Activated CD4-positive, alpha-beta T cell treated with anti-CD3 and anti-CD28 coated beads, Interleukin-2, amount 50 U/mL, for 48 hours (primary cell): ENCODE results near the gene CAPSL.
"Not testable (repeated sequence)": the region's sequence is repeated elsewhere in the genome, so short reads cannot be mapped to it uniquely, and the experiment has no call there.

Experiments
- DNase-seq, 2 experiments: peaks; one replicate each; pipeline ENCODE4 v3.0.0-alpha.2; 2020

Gene CAPSL

DNA sequence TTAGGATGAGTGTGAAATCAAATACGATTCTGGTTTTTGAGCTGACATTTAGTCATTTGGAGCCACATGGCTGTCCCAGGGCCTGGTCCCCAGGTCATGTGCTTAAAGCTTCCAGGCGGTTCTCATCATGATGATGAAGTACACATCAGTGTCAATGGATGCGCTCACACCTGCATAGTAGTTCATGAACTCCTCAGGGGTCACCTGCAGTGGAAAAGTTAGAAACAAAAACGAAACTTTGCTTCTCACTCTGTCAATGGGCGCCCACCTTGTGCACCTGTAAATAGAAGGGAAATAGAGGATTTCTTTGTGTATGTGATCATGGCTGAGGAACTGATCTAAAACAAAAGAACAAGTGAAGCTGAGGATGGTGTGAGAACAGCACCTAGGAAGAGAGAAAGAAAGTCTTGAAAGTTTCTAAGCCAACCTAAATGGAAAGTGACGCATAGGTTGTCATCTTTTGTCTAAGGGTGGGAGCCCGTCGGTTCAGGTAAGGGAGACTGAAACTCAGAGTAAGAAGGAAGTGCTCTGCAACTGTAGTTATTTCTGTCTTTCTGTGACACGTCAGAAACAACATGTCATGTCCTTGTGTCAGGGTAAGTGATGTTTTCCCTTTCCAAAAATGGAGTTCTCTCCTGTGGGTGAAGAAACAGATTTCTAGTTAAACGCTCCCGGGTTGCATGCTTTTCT is 33.8 kb downstream of the CAPSL start:
- DNase-seq, result peak in 1 of 2 experiments; percentile 34

DNA sequence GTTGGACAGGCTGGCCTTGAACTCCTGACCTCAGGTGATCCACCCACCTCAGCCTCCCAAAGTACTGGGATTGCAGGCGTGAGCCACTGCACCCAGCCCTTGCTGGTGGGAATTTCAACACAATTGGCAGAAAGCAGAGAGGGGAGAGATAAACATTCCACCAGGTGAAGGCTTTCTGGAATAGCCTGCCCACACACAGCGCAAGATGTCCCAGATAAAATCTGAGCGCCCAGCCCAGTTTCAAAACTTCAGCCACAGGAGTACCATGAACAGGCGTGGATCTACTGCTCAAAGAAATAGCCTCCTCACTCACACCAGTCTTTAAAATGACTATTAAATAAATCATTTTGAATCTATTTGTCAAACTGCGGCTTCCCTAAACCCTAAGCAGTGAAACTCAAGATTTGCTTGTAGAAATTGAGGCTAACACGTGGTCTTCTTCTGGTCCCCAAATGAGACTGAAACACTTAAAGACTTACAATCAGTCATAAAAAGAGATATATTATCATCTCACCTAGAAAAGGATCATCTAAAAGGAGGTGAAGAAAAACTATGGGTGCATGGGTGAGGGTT is 34.7 kb downstream of the CAPSL start:
- DNase-seq, result peak in 1 of 2 experiments; percentile 21

DNA sequence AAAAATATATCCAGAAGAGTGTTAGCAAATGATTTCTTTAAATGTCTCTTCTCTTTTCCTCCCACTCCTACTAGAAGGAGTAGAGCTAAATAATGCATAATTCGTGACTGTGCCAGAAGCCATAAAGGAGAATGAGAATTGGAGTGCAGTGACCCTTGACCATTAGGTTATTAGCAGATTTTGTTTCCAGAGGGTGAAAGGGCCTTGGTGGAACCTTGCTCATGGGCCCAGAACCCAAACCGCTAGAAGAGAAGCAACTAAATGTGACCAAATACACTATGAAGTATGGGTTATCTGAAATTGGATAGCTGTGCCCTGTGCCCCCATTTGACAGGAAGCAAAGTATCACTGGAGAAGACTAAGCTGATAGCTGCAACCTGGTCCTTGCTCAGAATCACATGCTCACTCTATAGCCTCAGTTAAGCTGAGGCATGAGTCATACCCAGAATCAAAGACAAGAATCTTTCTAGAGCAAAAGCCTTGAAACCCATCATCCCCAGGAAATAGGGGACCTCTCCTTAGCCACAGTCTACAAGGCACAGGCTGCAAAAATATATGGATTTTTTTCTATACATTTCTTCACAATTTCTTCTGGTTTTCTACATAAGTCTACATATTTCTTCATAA is 36.3 kb downstream of the CAPSL start:
- DNase-seq, result no peak

DNA sequence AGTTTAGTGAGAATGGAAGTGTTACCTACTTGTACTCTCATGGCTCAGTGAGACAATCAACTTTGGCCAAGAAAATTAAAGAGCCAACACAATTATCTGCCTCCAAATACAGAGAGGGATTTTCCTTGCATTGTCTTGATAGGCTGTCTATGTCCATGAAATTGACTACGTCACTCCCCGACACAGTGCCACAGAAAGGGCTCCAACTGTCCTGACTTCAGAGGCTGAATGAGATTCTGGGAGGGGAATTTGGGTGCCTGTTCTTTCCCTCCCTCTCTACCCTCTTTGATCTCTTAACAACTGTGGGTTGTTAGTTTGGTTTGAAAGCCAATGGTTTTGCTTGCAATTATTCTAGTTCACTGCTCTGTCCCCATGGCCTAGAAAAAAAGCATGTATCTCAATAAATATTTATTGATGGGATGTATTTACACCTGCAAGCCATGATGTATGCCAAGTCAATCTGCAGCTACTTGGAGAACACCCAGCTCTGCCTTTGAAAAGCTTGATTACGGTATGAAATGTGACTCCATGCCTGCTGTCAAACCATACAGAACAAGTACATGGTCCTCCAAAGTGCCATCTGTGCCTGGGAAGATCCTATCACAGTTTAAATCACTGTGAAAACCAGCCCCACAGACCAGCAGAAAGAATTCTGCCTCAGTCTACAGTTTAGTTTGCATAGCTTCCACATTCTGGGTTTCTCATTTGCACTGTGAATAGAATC is 37.3 kb downstream of the CAPSL start:
- no peak for DNase-seq

DNA sequence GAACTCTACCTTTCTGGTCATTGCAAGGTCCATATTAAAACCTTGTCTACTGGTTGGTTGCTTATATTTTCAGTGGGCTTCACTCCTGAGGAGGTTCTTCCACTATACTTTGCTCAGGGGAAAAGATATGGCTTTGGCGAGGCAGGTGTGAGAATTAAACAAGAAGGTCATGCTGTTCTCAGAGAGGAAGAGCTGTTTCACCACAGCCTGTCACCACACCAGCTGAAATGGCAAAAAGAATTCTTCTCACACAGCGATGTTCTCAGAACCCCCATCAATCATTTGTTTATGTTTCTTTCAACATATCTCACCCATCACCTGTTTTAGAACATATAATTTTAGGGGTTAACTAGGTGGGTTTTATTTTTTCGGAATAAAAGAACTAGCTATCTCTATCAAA is 38.6 kb downstream of the CAPSL start:
- no peak for DNase-seq

DNA sequence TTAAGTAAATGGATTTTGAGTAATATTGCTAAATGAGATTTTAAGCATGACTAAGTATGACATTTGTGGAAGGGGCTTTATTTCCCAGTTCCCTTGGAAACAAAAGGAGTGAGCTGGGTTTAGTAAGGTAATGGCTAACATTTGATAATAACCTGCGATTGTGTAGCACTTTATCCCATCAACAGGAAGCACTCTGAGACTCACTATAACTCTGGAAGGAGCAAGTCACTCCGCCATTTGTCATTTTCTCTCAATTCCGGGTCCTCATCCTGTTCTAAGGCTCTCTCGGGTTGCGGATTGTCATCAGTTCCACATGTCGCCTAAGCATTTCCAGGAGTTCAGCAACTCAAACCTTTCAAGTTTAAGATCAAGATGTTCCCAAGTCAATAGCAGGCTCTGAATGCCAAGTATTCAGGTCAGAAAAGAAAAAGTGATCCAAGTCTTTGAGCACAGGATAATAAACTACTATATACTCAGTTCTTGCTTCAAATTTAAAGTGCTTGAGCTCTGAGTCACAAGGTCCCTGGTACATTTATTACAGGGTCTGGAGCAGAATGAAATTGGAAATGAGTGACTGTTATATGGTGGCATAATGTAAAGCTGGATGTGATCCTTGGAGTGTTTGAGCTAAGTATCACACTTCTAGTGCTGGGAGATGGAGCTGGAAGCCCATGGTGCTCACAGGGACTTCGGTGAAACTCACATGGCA is 39.3 kb downstream of the CAPSL start:
- DNase-seq, result no peak

DNA sequence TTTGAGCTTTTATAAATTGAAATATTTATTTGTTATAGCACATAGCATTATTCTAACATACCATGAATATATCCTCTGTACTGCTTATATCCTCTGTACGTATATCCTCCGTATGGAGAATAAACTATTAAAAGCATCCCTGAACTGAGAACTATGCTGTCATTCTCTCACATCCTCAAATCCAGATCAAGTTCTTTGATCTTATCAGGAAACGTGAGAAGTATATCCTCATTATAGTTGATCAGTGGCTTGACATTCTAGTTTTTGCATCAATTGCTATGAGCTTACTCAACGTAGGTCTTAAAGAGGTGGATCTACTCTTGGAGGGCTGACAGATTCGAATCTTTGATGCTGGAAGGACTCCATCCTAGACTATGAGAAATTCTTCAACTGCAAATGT is 44.3 kb downstream of the CAPSL start:
- DNase-seq, result no peak

DNA sequence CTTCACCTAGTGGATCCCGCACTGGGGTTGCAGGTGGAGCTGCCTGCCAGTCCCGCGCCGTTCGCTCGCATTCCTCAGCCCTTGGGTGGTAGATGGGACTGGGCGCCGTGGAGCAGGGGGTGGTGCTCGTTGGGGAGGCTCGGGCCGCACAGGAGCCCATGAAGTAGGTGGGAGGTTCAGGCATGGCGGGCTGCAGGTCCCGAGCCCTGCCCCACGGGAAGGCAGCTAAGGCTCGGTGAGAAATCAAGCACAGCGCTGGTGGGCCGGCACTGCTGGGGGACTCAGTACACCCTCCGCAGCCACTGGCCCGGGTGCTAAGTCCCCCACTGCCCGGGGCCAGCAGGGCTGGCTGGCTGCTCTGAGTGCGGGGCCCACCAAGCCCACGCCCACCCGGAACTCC is 45.6 kb downstream of the CAPSL start:
- DNase-seq, result not testable (repeated sequence)

DNA sequence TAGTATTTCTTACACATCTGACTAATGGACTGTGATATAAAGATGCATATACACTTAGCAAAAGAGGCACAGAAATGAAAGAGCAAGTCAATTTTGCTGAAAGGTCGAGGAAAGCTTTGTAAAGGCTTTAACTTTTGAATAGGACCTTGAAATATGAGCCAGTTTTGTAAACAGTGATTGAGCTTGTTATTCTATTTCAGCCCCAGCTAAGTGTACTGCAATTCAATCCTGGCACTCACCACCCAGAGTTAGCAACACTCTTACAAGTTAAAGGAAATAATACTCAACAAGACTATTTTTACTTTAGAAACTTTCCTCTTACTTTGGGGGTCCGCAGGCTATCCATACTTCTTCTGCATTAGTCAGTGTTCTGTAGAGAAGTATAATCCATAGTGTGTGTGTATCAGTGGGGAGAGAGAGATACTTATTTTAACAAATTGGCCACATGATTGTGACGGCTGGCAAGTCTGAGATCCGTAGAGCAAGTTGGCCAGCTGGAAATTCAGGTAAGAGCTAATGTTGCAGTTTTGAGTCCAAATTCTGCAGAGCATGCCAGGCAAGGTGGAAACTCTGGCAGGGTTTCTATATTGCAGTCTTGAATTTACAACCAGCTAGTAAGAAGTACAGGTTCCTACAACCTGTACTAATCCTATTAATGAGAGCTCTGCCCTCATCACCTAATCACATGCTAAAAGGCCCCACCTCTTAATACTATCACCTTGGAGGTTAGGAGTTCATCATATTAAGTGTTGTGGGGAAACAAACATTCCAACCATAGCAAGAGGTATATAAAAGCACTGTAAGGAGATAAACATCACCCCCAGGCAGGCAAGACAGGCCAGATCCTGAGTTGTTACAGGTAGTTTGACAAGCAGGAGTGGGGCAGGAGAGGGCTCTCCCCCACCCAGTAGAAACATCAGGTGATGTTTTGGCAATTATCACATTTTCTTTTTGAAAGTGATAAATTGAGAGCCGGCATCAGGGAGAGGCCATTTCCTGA is 48.1 kb downstream of the CAPSL start:
- no peak for DNase-seq

DNA sequence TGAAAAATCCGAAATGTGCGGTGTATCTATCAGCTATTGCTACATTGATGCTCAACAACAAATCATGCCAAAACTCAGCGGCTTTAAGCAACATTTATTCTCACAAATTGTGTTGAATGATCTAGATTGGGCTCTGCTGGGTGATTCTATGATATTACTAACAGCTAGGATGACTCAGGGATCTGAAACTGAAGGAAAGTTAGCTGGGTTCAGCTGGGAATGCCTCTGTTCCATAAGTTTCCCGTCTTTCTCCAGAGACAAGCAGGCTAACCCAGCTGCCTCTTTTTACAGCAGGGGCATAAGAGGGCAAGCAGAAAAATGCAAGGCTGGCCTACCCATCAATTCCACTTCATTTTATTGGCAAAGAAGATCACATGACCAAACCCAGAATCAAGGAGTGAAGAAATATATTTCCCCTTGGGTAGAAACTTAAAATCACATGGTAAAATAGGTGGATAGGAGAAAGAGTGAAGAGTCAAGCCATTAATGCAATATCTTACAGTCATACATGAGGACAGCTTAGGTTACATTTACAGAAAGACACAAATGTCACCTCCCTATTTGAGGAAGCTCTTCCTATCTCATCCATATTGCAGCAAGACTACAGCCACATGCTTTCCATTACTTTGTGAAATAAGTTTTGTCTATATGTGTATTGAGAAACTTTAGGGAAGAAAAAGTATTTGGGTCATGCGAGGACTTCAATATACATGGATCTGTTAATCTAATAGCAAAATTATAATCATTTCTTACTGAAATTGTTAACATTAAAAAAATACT is 50.9 kb downstream of the CAPSL start:
- no peak for DNase-seq

DNA sequence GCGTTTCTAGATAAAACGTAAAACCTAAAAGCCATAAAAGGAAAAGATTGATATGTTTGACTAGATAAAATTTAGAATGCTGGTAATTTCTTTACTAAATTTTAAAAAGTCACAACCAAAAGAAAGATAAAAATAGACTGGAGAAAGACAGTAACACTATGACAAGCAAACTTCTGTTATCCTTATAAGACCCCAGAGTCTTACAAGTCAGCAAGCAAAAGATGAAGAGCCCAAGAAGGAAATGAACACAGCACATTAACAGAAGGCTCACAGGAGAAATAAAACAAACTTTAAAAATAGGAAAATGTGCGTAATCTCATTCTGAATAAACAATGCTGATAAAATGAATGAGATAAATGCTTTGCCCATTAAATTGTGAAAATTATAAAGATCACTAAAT is 52.0 kb downstream of the CAPSL start:
- no peak for DNase-seq

DNA sequence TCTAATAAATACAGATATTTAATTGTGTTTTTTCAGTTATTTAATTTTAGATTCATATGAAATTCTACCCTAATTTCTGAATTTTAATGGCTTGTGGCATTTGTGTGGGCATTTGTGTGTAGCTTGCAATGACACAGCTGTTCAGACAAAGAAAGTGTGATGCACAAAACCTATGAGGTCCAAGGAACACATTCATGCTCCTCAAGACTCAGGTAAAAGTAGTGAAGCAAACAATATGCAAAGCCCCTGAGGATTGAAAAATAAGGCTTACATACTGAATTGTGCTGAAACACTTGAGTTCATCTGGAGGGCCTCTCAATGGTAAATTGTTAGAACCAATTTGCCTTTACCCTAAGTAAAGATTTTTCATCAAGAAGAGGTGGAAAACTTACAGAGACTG is 53.6 kb downstream of the CAPSL start:
- DNase-seq, result no peak

DNA sequence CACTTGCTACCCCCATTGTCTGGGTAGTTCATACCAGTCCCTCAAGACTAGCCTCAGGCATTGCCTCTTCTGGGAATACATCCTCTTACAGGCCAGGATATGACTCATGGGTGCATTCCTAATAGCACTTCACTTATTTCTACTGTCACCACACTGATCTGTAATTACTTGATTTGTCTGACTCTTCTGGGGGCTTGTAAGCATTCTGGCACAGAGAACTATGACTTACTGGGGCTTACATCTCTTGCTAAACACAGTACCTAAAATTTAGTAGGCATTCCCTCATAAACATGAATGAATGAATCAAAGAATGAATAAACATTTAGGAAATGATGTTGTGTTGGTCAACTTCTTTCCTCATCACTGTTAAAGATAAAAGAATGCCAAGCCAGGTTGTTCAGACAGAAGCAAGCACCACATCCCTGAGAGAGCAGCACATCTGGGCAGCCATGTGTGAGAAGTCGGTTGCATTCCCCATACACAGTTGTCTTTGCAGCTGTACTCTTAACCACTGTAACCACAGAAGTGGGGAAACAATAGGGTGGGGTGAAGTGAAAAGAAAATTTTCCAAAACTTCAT is 54.1 kb downstream of the CAPSL start:
- DNase-seq, result no peak

DNA sequence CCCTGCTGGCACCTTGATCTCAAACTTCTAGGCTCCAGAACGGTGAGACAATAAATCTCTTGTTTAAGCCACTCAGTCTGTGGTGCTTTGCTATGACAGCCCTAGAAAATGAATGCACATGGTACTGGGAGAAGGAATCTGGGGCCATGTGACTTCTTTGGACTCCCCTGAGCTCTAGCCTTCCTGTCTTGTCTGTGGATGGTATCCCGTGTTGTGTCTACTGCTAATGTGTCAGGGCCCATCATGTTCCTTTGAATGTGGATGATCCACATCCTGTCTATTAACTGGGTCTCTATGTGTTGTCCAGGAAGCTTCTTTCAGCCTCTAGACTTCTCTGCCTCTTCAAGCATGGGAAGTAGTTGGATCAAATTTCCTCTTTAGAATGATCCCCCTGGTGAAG is 56.7 kb downstream of the CAPSL start:
- DNase-seq, result no peak

DNA sequence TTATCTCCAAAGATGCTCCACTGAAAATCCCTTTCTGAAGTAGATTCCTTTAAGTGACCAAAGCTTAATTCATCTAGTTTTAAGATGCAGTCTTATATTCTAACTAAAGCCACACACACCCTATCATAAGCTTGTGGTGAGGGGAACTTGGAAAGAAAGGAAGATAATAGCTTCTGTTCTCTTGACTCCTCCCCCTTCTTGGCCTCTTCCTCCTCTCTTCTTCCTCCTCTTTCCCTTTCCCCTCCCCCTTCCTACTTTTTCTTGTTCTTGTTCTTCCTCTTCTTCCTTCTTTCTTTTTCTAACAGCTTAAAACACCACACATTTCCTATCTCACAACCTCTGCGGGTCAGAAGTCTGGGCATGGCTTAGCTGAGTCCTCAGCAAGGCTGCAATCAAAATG is 58.3 kb downstream of the CAPSL start:
- no peak for DNase-seq

DNA sequence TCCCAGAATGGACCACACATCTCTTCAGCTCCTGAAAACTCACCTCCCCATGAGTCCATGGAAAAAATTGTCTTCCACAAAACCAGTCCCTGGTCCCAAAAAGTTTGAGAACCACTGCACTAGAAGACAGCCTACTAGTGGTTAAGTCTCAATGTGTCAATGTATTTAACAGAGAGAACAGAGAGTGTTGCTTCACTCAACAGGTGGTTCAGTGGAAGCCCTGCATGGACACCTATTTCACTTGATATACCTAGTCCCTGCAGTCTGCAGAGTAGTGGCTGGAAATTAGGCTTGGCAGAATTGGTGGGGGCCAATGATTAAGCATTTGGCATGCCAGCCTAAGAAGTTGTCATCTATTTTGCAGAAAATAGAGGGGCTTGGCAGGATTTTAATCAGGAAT is 58.8 kb downstream of the CAPSL start:
- DNase-seq, result no peak

DNA sequence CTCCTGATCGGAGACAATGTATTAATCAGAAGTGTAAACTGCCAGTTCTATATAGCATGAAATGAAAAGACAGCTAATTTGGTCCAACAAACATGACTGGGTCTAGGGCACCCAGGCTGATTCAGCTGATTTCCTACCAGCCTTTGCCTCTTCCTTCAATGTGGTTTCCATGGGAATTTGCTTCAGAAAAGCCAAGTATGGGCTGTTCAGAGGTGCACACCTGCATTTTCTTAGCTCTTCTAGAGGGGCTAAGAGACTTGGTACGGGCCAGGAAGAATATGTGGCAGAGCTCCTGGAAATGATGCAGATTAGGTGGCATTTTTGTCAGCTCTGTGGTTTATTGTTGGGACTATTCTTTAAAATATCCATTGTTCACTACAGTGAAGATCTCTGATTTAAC is 59.3 kb downstream of the CAPSL start:
- no peak for DNase-seq

DNA sequence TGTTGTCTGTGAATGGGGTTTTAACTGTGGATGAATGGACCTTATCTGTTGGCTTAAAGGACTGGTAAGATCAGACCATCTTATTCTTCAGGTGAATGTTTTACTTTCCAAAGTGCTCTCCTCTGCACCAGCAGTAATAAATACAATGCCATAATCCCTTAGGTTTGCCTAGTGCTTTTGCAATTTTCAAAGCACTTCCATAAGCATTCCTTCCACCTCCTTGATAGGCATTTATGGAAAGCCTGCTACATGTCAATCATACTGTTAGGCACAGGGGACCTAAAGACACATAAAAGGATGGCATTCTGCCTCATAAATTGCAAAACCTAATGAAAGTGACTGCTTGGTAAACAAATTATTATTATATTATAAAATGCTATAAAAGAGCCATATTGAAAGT is 60.3 kb downstream of the CAPSL start:
- no peak for DNase-seq

DNA sequence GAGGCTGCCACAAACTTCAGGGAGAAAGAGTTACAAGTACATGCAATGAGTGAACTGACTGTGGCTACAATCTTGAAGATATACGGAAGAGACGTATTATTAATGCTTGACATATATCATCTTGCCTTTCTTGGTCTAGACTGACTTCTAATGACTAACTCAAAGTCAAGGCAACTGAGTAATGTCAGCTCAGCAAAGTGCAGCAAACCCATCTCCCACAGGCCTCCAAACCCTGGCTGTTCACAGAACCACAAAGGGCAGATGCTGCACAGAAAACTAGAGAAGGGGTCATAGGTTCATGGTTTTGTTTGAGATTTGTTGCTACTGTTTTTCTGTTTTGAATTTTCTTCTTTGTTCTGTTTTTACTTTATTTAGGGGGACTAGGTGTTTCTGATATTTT is 60.8 kb downstream of the CAPSL start:
- no peak for DNase-seq

DNA sequence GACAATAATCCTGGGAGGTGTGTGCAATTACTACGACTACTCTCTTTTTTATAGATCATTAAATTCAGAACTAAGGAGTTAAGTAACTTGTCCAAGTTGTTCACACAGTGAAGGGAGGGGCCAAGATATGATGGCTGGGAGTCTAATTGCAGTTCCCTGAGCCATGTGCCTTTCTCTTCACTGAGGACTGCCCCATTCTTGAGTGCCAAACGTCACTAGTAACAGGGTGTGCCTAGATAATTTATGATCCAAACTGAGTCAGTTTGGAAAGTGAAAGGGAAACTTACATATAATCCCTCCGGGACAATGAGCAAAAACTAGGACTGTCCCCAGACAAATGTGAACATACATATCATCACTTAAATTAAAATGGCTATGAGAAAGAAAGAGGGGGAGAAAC is 61.5 kb downstream of the CAPSL start:
- DNase-seq, result no peak

DNA sequence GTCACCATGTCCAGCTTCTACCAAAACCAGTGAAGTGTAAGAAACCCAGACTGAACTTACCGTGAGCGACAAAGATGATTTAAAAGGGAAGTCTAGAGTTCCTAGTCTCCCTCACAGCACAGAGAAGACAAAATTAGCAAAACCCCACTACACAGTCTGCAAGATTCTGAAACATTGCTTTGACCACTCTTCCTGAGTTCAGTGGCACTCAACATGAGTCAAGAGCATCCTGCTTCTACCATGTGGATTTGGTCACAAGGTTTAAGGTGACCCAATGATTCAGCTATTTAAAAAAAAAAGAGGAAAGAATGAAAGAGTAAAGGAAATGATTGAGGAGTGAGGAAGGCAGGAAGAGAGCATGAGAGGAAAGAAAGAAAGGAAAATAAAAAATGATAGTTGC is 62.0 kb downstream of the CAPSL start:
- no peak for DNase-seq
